GM11168 (cell line): ENCODE data around the gene CXCR6.

ENCODE experiments used
- in situ Hi-C: fragments of 300-500 bp; cut with MboI; formaldehyde crosslinking; loops from one replicate; pipeline ENCODE4 v1.12.0; 2022; ENCODE audit warnings: low sequenced_read_pairs; ENCODE audit not compliant: unreplicated experiment

The CXCR6 gene

GRCh38 chr3:45921158-45922038 is 21.9 kb upstream of the CXCR6 start:
- in situ Hi-C loops = loop anchor here (5.0 kb wide), 1 partner anchor 79 kb away; the partner anchor contains the start of gene LZTFL1

GRCh38 chr3:45922039-45922326 is 21.3 kb upstream of the CXCR6 start:
- in situ Hi-C loops = loop anchor here (5.0 kb wide), 1 partner anchor 80 kb away; the partner anchor contains the start of gene LZTFL1

- in situ Hi-C loops = loop anchor here (5.0 kb wide), 1 partner anchor 81 kb away; the partner anchor contains the start of gene LZTFL1
Measured at GRCh38 chr3:45922950-45923590, 20.2 kb upstream of the CXCR6 start.

- in situ Hi-C loops = loop anchor here (5.0 kb wide), 1 partner anchor 81 kb away; the partner anchor contains the start of gene LZTFL1
Measured at GRCh38 chr3:45923755-45924154, 19.5 kb upstream of the CXCR6 start.

GRCh38 chr3:45927881-45928280 is 15.4 kb upstream of the CXCR6 start:
- in situ Hi-C loops = loop anchor here (5.0 to 25.0 kb wide), 2 partner anchors 166 to 416 kb away; no protein-coding TSS in a partner anchor

- in situ Hi-C loops = loop anchor here (5.0 to 25.0 kb wide), 2 partner anchors 167 to 417 kb away; no protein-coding TSS in a partner anchor
Measured at GRCh38 chr3:45929042-45929679, 14.1 kb upstream of the CXCR6 start.

GRCh38 chr3:45931496-45931895 is 11.8 kb upstream of the CXCR6 start:
- in situ Hi-C loops = loop anchor here (25.0 kb wide), 1 partner anchor 419 kb away; no protein-coding TSS in a partner anchor

GRCh38 chr3:45932112-45932511 is 11.2 kb upstream of the CXCR6 start:
- in situ Hi-C loops = loop anchor here (25.0 kb wide), 1 partner anchor 420 kb away; no protein-coding TSS in a partner anchor

- in situ Hi-C loops = loop anchor here (25.0 kb wide), 1 partner anchor 421 kb away; no protein-coding TSS in a partner anchor
Measured at GRCh38 chr3:45933591-45933990, 9.7 kb upstream of the CXCR6 start.

- in situ Hi-C loops = loop anchor here (25.0 kb wide), 1 partner anchor 424 kb away; no protein-coding TSS in a partner anchor
Measured at GRCh38 chr3:45936261-45936660, 7.0 kb upstream of the CXCR6 start.

DNA sequence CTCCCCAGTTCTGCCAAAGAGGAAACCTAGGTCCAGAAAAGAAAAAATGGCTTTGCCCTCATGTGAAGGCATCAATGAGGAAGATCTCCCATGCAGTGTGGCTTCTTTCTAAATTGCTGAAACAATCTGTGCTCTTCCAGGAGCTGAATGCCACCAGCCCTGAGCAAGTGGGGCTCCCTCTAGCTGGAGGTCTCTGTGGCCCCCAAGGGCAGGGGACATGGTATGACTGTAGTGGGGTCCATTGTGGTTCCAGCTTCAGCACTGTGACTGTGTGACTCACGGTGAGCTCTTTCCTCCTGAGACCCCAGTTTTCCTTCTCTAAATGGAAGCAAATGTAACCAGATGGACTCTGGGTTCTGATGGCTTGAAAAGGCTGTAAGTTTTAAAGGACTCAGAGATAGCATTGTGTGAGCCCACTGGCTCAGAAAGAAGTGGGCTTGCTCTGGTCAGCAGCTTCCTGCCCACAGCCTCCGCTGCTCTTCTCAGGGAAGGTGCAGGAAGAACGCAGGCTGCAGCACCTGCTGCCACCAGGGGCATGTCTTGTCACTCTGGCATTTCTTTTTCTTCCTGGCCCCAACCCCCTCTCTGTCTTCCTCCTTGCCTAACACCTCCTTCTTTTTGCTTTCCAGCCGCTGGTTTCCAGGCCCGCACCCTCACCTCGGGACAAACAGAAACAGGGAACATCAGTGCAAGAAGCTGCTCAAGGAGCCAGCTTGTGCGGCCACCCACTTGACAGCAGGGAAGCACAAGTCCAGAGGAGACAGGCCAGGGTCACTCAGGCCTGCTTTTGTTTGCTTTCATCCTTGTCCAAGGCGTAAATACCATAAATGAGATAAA is 5.8 kb upstream of the CXCR6 start:
- in situ Hi-C loops = loop anchor here (25.0 kb wide), 1 partner anchor 425 kb away; no protein-coding TSS in a partner anchor

- in situ Hi-C loops = loop anchor here (25.0 kb wide), 1 partner anchor 426 kb away; no protein-coding TSS in a partner anchor
Measured at GRCh38 chr3:45938043-45938435, 5.2 kb upstream of the CXCR6 start.

- in situ Hi-C loops = loop anchor here (25.0 kb wide), 1 partner anchor 427 kb away; no protein-coding TSS in a partner anchor
Measured at GRCh38 chr3:45938864-45939263, 4.4 kb upstream of the CXCR6 start.

GRCh38 chr3:45939341-45939771 is 3.9 kb upstream of the CXCR6 start:
- in situ Hi-C loops = loop anchor here (25.0 kb wide), 1 partner anchor 427 kb away; no protein-coding TSS in a partner anchor

GRCh38 chr3:45940004-45940780 is 3.1 kb upstream of the CXCR6 start:
- in situ Hi-C loops = loop anchor here (5.0 to 25.0 kb wide), 3 partner anchors 137 to 435 kb away; partner anchors contain the start of gene CCR5

DNA sequence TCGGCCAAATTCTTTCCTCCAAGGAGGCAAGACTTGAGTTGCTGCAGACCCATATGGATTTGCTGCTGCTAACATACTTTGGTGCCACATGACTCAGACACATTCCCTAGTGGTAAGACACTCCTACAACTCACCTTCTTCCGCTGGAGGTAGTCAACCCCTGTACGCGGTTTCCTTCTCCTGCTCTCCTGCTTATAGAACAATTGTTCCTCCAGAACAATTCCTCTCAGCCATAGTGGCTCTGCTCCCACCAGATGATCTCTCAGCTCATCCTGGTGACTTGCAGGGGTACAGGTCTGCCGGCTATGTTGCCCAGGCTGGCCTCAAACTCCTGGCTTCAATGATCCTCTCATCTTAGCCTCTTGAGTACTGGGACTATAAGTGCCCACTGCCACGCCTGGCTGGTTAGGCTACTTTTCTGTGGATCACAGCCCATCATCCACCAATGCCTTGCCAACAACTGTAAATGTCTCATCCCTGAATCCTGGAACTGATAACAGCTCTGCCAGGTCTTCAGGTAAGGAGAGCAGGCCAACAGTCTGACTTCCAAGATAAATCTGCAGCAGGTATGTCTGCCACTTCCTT is 2.4 kb upstream of the CXCR6 start:
- in situ Hi-C loops = loop anchor here (5.0 to 25.0 kb wide), 3 partner anchors 136 to 434 kb away; partner anchors contain the start of gene CCR5

DNA sequence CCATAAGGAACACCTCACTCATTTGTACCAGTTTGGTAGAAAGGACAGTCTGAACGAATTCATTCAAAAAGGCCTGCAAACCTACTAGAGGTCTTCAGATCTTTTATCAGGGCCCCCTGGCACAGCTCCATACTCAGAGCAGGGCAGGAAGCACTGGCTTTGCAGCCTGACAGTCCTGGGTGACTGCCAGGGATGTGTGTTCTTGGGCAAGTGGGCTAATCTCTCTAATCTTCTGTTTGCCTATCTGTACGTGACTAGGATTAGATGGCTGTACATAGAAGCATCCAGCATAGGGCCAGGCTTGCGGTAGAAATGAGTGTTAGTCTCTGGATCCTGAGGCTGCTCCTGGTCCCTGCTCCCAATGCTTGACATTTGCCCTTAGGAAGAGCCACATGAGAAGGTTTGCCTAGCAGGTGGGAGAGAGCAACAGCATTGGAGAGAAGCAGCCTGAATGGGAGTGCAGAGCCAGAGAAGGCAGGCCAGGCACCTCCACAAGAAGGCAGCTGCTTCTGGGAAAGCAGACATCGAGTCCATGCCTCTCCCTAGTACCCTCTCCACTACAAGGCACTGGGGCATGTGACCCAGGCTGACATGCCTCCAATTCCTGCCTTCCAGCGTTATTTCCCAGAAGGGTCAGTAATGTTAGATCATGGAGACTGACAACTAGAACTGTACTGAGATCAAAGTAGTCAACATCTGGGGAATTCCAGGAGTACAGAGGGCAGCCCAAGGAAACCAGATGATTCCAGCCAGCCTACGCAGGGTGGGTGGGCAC is 1.0 kb upstream of the CXCR6 start:
- in situ Hi-C loops = loop anchor here (5.0 to 25.0 kb wide), 3 partner anchors 135 to 433 kb away; partner anchors contain the start of gene CCR5
